Measurements from ENCODE around the gene HAUS1. TPM values are rescaled to one million over a fixed set of nuclear protein-coding genes. Genes with fewer than 3 reads are reported as not detected.

The HAUS1 gene
- total and polyA plus RNA-seq, 2 donors (not counting 3 experiments of a cell fraction or from before 2014, with no cell fraction given): 29.4 to 57.1 TPM

DNA sequence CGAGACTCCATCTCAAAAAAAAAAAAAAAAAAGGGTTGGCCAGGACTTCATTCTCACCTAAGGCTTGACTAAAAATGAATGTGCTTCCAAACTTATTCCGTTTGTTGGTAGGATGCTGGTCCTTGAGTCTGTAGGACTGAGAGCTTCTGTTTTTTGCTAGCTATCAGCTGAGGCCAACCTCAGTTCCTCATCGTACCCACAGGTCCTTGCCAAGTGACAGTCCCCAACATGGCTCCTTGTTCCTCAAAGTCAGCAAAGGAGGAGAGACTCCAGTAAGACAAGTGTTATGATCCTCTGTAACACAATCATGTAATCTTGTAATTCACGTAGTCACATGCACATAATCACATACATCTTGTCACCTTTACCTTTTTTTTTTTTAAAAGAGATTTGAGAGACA is 37.0 kb downstream of the HAUS1 start:
- Histone ChIP-seq H3K36me3 (ENCODE audit: control insufficient read depth in 2 of 2, extremely low read depth in 1 of 2, insufficient read depth in 2 of 2, low read length in 2 of 2) (no peaks in the 10 kb centered on the region), H4K20me1 (replicated peaks; ENCODE audit: control insufficient read depth, extremely low read depth, insufficient read depth, low read length) (no peaks in the 10 kb centered on the region), H3K4me2 (ENCODE audit: insufficient read depth, low read length) (no peak overlapping the region), H3K4me3 (replicated peaks in 1 of 3; ENCODE audit: insufficient read depth in 1 of 3, low read depth in 1 of 3, low read length in 3 of 3) (no peak overlapping the region), H3K9ac (replicated peaks; ENCODE audit: extremely low read depth, insufficient read depth, low read length) (no peak overlapping the region), H3K9me1 (replicated peaks; ENCODE audit: control insufficient read depth, extremely low read depth, insufficient read depth, low read length) (no peaks in the 10 kb centered on the region), H3K9me3 (replicated peaks; ENCODE audit: control insufficient read depth, insufficient read depth, low read length) (no peaks in the 10 kb centered on the region), H3K27me3 (ENCODE audit: control insufficient read depth in 2 of 2, insufficient read depth in 2 of 2, low read length in 2 of 2) (no peaks in the 10 kb centered on the region), H2AFZ (ENCODE audit: low read depth, low read length) (no peak overlapping the region), H3K79me2 (ENCODE audit: control insufficient read depth, insufficient read depth, low read length) (no peaks in the 10 kb centered on the region), H3K4me1 (ENCODE audit: control insufficient read depth, extremely low read depth, insufficient read depth, low read length) (no peaks in the 10 kb centered on the region), H3K27ac (ENCODE audit: insufficient read depth, low read depth, low read length) (no peak overlapping the region)
- DNase-seq (ENCODE audit: low read depth, low spot score) (no peak), FAIRE-seq (no peak)
- intact Hi-C loops (cut with micrococcal nuclease): no loop called here
- dilution Hi-C loops (cut with MboI; ENCODE audit: extremely low pct_ligation_motif_present, low sequenced_read_pairs): no loop called here
- TF ChIP-seq, protein P1, sequence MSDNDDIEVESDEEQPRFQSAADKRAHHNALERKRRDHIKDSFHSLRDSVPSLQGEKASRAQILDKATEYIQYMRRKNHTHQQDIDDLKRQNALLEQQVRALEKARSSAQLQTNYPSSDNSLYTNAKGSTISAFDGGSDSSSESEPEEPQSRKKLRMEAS (IDR thresholded peaks at IDR 0.05; ENCODE audit: insufficient read depth, insufficient read length): no peak
- TF ChIP-seq POLR2AphosphoS5 (IDR thresholded peaks at IDR 0.05; ENCODE audit: insufficient read depth, low read depth, low read length) (no peak), GATA2 (IDR thresholded peaks at IDR 0.05; ENCODE audit: insufficient read depth, insufficient read length, low read depth, low read length) (no peak), FOS (IDR thresholded peaks at IDR 0.05; ENCODE audit: borderline replicate concordance, insufficient read depth, low read length) (no peak), MYC (IDR thresholded peaks at IDR 0.05; ENCODE audit: low read depth, low read length) (no peak), POLR2A (IDR thresholded peaks at IDR 0.05; ENCODE audit: low read depth, low read length) (no peak), JUN (IDR thresholded peaks at IDR 0.05; ENCODE audit: borderline replicate concordance, insufficient read depth, insufficient read length, low read depth) (no peak), EZH2 (IDR thresholded peaks at IDR 0.05; ENCODE audit: borderline replicate concordance, low read depth, low read length, severe bottlenecking) (no peak)
- TF ChIP-seq, protein P2, sequence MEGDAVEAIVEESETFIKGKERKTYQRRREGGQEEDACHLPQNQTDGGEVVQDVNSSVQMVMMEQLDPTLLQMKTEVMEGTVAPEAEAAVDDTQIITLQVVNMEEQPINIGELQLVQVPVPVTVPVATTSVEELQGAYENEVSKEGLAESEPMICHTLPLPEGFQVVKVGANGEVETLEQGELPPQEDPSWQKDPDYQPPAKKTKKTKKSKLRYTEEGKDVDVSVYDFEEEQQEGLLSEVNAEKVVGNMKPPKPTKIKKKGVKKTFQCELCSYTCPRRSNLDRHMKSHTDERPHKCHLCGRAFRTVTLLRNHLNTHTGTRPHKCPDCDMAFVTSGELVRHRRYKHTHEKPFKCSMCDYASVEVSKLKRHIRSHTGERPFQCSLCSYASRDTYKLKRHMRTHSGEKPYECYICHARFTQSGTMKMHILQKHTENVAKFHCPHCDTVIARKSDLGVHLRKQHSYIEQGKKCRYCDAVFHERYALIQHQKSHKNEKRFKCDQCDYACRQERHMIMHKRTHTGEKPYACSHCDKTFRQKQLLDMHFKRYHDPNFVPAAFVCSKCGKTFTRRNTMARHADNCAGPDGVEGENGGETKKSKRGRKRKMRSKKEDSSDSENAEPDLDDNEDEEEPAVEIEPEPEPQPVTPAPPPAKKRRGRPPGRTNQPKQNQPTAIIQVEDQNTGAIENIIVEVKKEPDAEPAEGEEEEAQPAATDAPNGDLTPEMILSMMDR (IDR thresholded peaks at IDR 0.05; ENCODE audit: extremely low read depth in 1 of 2, insufficient read depth in 1 of 2, low read depth in 1 of 2, low read length in 2 of 2): no peak
- POLR2A ChIA-PET: no interaction called here
- no TSS peak for BruUV-seq (replicated peaks)
- CTCF ChIA-PET: interaction anchor here (2.9 to 13.3 kb wide), 2 partner anchors 32 to 517 kb away, joined by 9 to 199 read pairs; partner anchors contain the start of gene LOXHD1

Data from endothelial cell of umbilical vein (primary cell).